Endothelial cell of umbilical vein (primary cell): Measurements from ENCODE around the gene F5. TPM values are rescaled to one million over a fixed set of nuclear protein-coding genes. Genes with fewer than 3 reads are reported as not detected.

Source experiments
- BruUV-seq: library from RNA; stranded (reverse); fragments of 400-500 nt; replicated peaks from 2 replicates; lab custom pipeline; 2021; lab: Mats Ljungman, UMichigan
- CTCF ChIA-PET: fragments of 300-600, 350-600 bp; sonication (Branson Sonifier 250); formaldehyde crosslinking; loops from one replicate; lab custom pipeline; 2021; ENCODE audit warnings: antibody characterized with exemption, inconsistent platforms; lab: Charles Lee
- POLR2A ChIA-PET: fragments of 300-600, 350-600 bp; sonication (Branson Sonifier 250); formaldehyde crosslinking; loops from one replicate; lab custom pipeline; 2021; ENCODE audit warnings: antibody characterized with exemption, inconsistent platforms; lab: Charles Lee
- DNase-seq: peaks from one replicate; pipeline ENCODE4 v3.0.0-alpha.2; 2011; ENCODE audit warnings: low read depth, low spot score
- FAIRE-seq: peaks from 2 replicates; lab custom pipeline; 2011; peaks lifted over from hg19 to GRCh38; lab: Jason Lieb, UNC
- H2AFZ ChIP-seq: 2 replicates; pipeline ENCODE4 v1.6.0; 2012; ENCODE audit warnings: low read depth, low read length, control low read depth, inconsistent platforms
- H3K27ac ChIP-seq: 2 replicates; pipeline ENCODE4 v1.5.1; 2011; ENCODE audit warnings: low read depth, mild to moderate bottlenecking, control low read depth, low read length, moderate library complexity; ENCODE audit not compliant: insufficient read depth
- H3K27me3 ChIP-seq, 2 experiments: 2 replicates each; pipeline versions ENCODE4 v1.6.0 to v1.6.1; 2011; ENCODE audit warnings: low read length in 2 of 2, mixed read lengths in 1 of 2; ENCODE audit not compliant: control insufficient read depth in 2 of 2, insufficient read depth in 2 of 2
- H3K36me3 ChIP-seq, 2 experiments: 2 replicates in 1 of 2; 3 replicates in 1 of 2; pipeline ENCODE4 v1.5.1; 2011; ENCODE audit warnings: low read length in 2 of 2, mild to moderate bottlenecking in 1 of 2, moderate library complexity in 1 of 2; ENCODE audit not compliant: control insufficient read depth in 2 of 2, insufficient read depth in 2 of 2; ENCODE audit errors: extremely low read depth in 1 of 2
- H3K4me1 ChIP-seq: 3 replicates; pipeline ENCODE4 v1.5.1; 2011; ENCODE audit warnings: mild to moderate bottlenecking, low read length; ENCODE audit not compliant: control insufficient read depth, insufficient read depth; ENCODE audit errors: extremely low read depth
- H3K4me2 ChIP-seq: 2 replicates; pipeline ENCODE4 v1.6.1; 2011; ENCODE audit warnings: low read length, control low read depth, mixed read lengths; ENCODE audit not compliant: insufficient read depth
- H3K4me3 ChIP-seq, 3 experiments: fragments of 200-600 bp in 1 of 3; sonication (generic), shearing (Covaris generic) in 1 of 3; replicated peaks in 1 of 3; 2 replicates each; pipeline ENCODE4 v1.5.1; 2011 to 2016; ENCODE audit warnings: control low read depth in 3 of 3, low read length in 3 of 3, mild to moderate bottlenecking in 2 of 3, inconsistent platforms in 1 of 3, low read depth in 1 of 3, moderate library complexity in 1 of 3; ENCODE audit not compliant: insufficient read depth in 1 of 3
- H3K79me2 ChIP-seq: 2 replicates; pipeline ENCODE4 v1.6.0; 2012; ENCODE audit warnings: low read length, inconsistent platforms; ENCODE audit not compliant: control insufficient read depth, insufficient read depth
- H3K9ac ChIP-seq: replicated peaks from 2 replicates; pipeline ENCODE3; 2011; ENCODE audit warnings: low read length, control low read depth; ENCODE audit not compliant: insufficient read depth; ENCODE audit errors: extremely low read depth
- H3K9me1 ChIP-seq: replicated peaks from 3 replicates; pipeline ENCODE4 v1.6.0; 2011; ENCODE audit warnings: mild to moderate bottlenecking, low read length; ENCODE audit not compliant: control insufficient read depth, insufficient read depth; ENCODE audit errors: extremely low read depth
- H3K9me3 ChIP-seq: replicated peaks from 2 replicates; pipeline ENCODE4 v1.5.1; 2012; ENCODE audit warnings: low read length, inconsistent platforms; ENCODE audit not compliant: control insufficient read depth, insufficient read depth
- H4K20me1 ChIP-seq: replicated peaks from 2 replicates; pipeline ENCODE3; 2011; ENCODE audit warnings: mild to moderate bottlenecking, low read length; ENCODE audit not compliant: control insufficient read depth, insufficient read depth; ENCODE audit errors: extremely low read depth
- CTCF ChIP-seq, 2 donors: IDR thresholded peaks; 1 replicate in 1 of 2; 2 replicates in 1 of 2; pipeline ENCODE4 v1.5.1; 2011; ENCODE audit warnings: low read length in 2 of 2, mild to moderate bottlenecking in 2 of 2, moderate library complexity in 2 of 2, control low read depth in 1 of 2, inconsistent platforms in 1 of 2, low read depth in 1 of 2; ENCODE audit not compliant: insufficient read depth in 1 of 2; ENCODE audit errors: extremely low read depth in 1 of 2
- EZH2 ChIP-seq: IDR thresholded peaks from 2 replicates; pipeline ENCODE4 v1.6.1; 2012; ENCODE audit warnings: borderline replicate concordance, low read depth, mild to moderate bottlenecking, moderate library complexity, low read length, inconsistent platforms; ENCODE audit not compliant: severe bottlenecking
- FOS ChIP-seq: IDR thresholded peaks from 2 replicates; pipeline ENCODE4 v1.6.1; 2011; ENCODE audit warnings: mild to moderate bottlenecking, low read length, moderate library complexity, borderline replicate concordance; ENCODE audit not compliant: insufficient read depth
- GATA2 ChIP-seq: IDR thresholded peaks from 2 replicates; pipeline ENCODE4 v1.7.0; 2011; ENCODE audit warnings: low read depth, mild to moderate bottlenecking, moderate library complexity, mixed read lengths, low read length; ENCODE audit not compliant: insufficient read length, insufficient read depth
- JUN ChIP-seq: IDR thresholded peaks from 2 replicates; pipeline ENCODE4 v1.6.1; 2011; ENCODE audit warnings: borderline replicate concordance, low read depth; ENCODE audit not compliant: insufficient read length, insufficient read depth
- MAX ChIP-seq: IDR thresholded peaks from 2 replicates; pipeline ENCODE4 v1.6.1; 2011; ENCODE audit not compliant: insufficient read depth, insufficient read length
- MYC ChIP-seq: IDR thresholded peaks from one replicate; pipeline ENCODE4 v1.6.1; 2011; ENCODE audit warnings: mild to moderate bottlenecking, low read depth, low read length
- POLR2A ChIP-seq: IDR thresholded peaks from 2 replicates; pipeline ENCODE4 v1.6.1; 2012; ENCODE audit warnings: low read depth, mild to moderate bottlenecking, control low read depth, low read length
- POLR2AphosphoS5 ChIP-seq: IDR thresholded peaks from 2 replicates; pipeline ENCODE4 v1.6.1; 2012; ENCODE audit warnings: low read depth, mild to moderate bottlenecking, control low read depth, low read length, moderate library complexity; ENCODE audit not compliant: insufficient read depth
- dilution Hi-C: fragments of 300-500 bp; cut with MboI; formaldehyde crosslinking; loops from one replicate; pipeline ENCODE4 v1.15.0; 2019; ENCODE audit warnings: low sequenced_read_pairs; ENCODE audit not compliant: extremely low pct_ligation_motif_present
- intact Hi-C: fragments of 100-400 bp; cut with micrococcal nuclease; formaldehyde crosslinking; loops from one replicate; pipeline ENCODE4 v1.10.0; 2022
- polyA plus RNA-seq, 4 experiments: library from polyadenylated mRNA; depleted of rRNA in 3 of 4; stranded (reverse) in 3 of 4; unstranded in 1 of 4; fragments of >200 nt; gene quantifications; 2 replicates each; pipeline versions ENCODE4 v1.2.1 to v1.2.3, GENCODE V29; 2011 to 2012; ENCODE audit warnings: missing spikeins in 1 of 4
- total RNA-seq: library from RNA; stranded (reverse); gene quantifications from 2 replicates; pipeline ENCODE4 v1.2.3, GENCODE V29; 2021

The F5 gene
- total and polyA plus RNA-seq, 2 donors (not counting 3 experiments of a cell fraction or from before 2014, with no cell fraction given) = not detected

GRCh38 chr1:169515641-169516040 lies 70.6 kb downstream of the F5 start:
- FAIRE-seq = no peak
- dilution Hi-C loops = no loop called here
- no peak for DNase-seq
- no peak overlapping the region for H3K4me3 ChIP-seq
- H2AFZ ChIP-seq = no peak overlapping the region
- H3K27ac ChIP-seq = no peak overlapping the region
- no peak overlapping the region for H3K4me2 ChIP-seq
- POLR2A ChIA-PET = no interaction called here
- H4K20me1 ChIP-seq = no peaks in the 10 kb centered on the region
- H3K9ac ChIP-seq = no peak overlapping the region
- no TSS peak for BruUV-seq
- no peak for TF ChIP-seq FOS
- TF ChIP-seq POLR2A = no peak
- no peak for TF ChIP-seq POLR2AphosphoS5
- no peak for TF ChIP-seq CTCF (IDR thresholded peaks at IDR 0.05; ENCODE audit: extremely low read depth in 1 of 2, insufficient read depth in 1 of 2, low read depth in 1 of 2, low read length in 2 of 2)
- no peak for TF ChIP-seq EZH2
- TF ChIP-seq GATA2 = no peak
- TF ChIP-seq MAX = no peak
- TF ChIP-seq MYC = no peak
- TF ChIP-seq JUN = no peak
- intact Hi-C loops = no loop called here
- CTCF ChIA-PET = interaction anchor here (1.5 to 1.6 kb wide), 3 partner anchors 30 to 913 kb away, joined by 3 to 5 read pairs (median 4); no protein-coding TSS in a partner anchor
- H3K36me3 ChIP-seq = no peaks in the 10 kb centered on the region
- no peaks in the 10 kb centered on the region for H3K27me3 ChIP-seq
- H3K9me3 ChIP-seq = no peaks in the 10 kb centered on the region
- H3K79me2 ChIP-seq = no peaks in the 10 kb centered on the region
- no peaks in the 10 kb centered on the region for H3K9me1 ChIP-seq
- H3K4me1 ChIP-seq = peaks cover 13% of the 10 kb centered on the region
